ENCODE results near the gene MICB. TPM values are rescaled to one million over a fixed set of nuclear protein-coding genes. Genes with fewer than 3 reads are reported as not detected.

Gene MICB
- total RNA-seq, 2 donors from 2014 or later: 5.6 to 6.7 TPM

DNA sequence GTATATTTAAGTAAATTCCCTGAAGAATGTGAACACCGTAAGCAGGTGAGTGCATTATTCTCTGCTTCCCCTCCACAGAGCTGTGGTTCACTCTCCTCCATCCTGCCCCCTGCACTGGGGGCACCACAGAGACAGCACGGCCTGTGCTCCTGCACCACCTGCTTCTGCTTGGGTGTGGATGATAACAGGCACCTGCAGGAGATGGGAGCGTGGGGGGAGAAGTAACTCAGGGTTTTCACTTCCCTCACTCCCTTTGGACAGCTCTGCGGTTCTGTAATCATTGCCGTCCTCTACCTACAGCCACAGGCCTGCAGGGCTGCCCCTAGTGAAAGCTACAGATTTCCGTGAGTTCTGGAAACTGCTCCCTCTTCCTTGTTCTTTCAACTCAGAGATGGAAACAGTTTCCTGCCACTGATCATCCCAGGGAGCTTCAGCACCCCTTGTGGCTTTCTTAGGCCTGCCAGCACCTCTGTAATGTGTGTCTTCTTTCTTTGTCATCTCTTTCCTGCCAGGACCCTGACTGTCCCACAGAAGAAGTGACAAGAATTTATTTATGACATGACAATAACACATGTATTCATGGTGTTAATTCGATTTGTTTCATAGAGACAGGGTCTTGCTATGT lies 21.3 kb upstream of the MICB start:
- intact Hi-C loops (cut with DNase I): no loop called here
- Histone ChIP-seq H3K4me3 (no peak overlapping the region), H3K9ac (ENCODE audit: low read depth in 2 of 2, low read length in 2 of 2) (no peak overlapping the region), H3K4me1 (no peaks in the 10 kb centered on the region), H3K36me3 (no peaks in the 10 kb centered on the region), H3K27ac (no peak overlapping the region), H3K27me3 (no peaks in the 10 kb centered on the region), H3K9me3 (no peaks in the 10 kb centered on the region)
- TF ChIP-seq, protein P1, sequence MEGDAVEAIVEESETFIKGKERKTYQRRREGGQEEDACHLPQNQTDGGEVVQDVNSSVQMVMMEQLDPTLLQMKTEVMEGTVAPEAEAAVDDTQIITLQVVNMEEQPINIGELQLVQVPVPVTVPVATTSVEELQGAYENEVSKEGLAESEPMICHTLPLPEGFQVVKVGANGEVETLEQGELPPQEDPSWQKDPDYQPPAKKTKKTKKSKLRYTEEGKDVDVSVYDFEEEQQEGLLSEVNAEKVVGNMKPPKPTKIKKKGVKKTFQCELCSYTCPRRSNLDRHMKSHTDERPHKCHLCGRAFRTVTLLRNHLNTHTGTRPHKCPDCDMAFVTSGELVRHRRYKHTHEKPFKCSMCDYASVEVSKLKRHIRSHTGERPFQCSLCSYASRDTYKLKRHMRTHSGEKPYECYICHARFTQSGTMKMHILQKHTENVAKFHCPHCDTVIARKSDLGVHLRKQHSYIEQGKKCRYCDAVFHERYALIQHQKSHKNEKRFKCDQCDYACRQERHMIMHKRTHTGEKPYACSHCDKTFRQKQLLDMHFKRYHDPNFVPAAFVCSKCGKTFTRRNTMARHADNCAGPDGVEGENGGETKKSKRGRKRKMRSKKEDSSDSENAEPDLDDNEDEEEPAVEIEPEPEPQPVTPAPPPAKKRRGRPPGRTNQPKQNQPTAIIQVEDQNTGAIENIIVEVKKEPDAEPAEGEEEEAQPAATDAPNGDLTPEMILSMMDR (IDR thresholded peaks at IDR 0.05): no peak
- no peak for DNase-seq

DNA sequence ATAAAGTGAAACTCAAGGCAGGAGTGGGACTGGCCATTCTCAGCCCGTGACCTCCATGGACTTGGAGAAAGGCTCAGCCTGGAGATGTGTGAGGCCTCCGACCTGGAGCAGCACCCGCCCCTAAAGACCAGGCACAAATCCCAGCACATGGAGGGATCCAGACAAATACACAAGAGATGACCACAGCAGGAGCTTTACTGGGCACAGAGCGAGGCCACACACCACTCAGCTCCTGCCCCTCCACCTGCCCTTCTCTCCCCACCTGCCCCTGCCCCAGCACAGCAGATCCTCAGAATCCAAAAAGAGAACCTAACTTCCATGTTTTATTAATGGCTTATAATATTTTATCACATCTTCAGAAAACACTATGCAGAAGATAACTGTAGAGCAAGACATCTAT lies 20.4 kb upstream of the MICB start:
- TF ChIP-seq, protein P1 (IDR thresholded peaks at IDR 0.05): no peak
- Histone ChIP-seq H3K36me3 (no peaks in the 10 kb centered on the region), H3K27ac (no peak overlapping the region), H3K27me3 (no peaks in the 10 kb centered on the region), H3K4me3 (no peak overlapping the region), H3K9me3 (no peaks in the 10 kb centered on the region), H3K9ac (ENCODE audit: low read depth in 2 of 2, low read length in 2 of 2) (no peak overlapping the region), H3K4me1 (no peaks in the 10 kb centered on the region)
- DNase-seq: no peak
- intact Hi-C loops (cut with DNase I): no loop called here

DNA sequence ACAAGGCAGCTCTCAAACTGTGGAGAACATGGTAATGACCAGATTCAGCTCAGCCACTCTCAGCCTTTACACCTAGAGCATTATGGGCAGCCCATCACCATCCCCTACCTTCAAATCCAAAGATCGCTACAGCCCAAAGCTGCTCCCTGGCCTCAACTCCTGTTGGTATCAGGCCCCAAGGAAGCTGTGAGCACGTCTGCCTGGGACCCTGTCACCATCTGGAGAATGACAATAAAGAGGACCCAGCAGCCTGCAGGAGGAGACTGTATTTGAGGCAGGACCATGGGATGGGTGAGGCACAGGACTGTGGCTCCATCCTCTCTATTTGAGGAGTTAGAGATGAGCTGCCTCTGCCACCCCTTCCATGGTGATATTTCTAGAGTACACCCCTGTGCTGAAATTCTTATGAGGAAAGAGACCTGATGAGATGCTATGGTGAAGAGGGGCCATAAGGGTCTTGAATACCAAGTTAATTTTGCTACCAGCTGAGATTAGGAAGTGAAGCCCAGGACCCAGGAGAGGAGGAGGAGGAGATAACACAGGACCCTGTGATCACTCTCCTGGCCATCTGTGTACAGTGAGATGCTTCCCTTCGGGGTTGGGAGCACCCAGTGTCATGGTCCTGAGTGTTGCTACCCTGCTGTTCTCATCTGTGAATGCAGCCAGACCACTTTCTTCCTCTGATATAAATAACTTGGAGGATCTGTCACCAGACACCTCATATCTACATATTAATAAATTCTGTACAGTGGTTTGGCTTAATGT lies 19.6 kb upstream of the MICB start:
- no peak overlapping the region for H3K4me3 ChIP-seq
- TF ChIP-seq, protein P1 (IDR thresholded peaks at IDR 0.05): no peak
- H3K9ac ChIP-seq (ENCODE audit: low read depth in 2 of 2, low read length in 2 of 2): no peak overlapping the region
- intact Hi-C loops (cut with DNase I): no loop called here
- no peak overlapping the region for H3K27ac ChIP-seq
- DNase-seq: no peak
- no peaks in the 10 kb centered on the region for H3K36me3 ChIP-seq
- H3K9me3 ChIP-seq: no peaks in the 10 kb centered on the region
- no peaks in the 10 kb centered on the region for H3K27me3 ChIP-seq
- no peaks in the 10 kb centered on the region for H3K4me1 ChIP-seq

DNA sequence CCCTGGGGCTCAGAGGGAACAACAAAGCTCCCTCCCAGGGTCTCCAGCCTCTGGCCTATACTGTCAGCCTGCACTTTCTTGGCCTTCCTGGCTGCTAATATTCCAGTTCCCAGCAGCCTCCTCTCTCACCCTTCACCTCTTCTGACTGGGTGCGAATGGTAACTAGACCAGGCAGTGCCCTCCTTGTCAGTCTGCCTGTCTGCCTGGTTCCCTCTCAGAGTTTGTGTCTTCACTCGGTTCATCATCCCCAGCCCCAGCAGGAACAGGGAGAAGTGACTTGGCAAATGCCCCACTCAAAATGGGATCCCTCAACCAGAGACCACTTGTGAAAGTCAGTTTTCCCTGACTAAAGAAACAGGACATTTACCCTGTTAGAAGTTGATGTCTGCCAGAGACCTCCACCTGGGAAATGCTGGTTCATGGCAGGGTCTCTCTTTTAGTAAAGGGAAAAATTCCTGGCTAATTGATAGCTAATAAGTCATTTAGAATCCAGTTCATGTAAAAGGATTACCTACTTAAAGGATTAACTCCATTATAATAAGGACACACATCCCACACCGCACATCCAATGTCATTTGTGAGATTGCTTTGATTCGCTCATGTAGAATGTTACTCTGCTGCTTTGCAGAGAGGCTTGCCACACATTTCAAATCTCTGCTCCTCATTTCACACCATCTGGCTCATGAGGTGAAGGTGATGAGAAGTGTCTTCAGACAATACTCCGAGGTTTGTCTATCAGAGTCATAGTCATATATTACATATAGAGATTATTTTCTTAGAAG lies 18.6 kb upstream of the MICB start:
- intact Hi-C loops (cut with DNase I): no loop called here
- no peaks in the 10 kb centered on the region for H3K9me3 ChIP-seq
- H3K4me1 ChIP-seq: no peaks in the 10 kb centered on the region
- H3K36me3 ChIP-seq: no peaks in the 10 kb centered on the region
- TF ChIP-seq, protein P1 (IDR thresholded peaks at IDR 0.05): no peak
- no peak overlapping the region for H3K9ac ChIP-seq (ENCODE audit: low read depth in 2 of 2, low read length in 2 of 2)
- DNase-seq: no peak
- no peak overlapping the region for H3K27ac ChIP-seq
- no peaks in the 10 kb centered on the region for H3K27me3 ChIP-seq
- no peak overlapping the region for H3K4me3 ChIP-seq

DNA sequence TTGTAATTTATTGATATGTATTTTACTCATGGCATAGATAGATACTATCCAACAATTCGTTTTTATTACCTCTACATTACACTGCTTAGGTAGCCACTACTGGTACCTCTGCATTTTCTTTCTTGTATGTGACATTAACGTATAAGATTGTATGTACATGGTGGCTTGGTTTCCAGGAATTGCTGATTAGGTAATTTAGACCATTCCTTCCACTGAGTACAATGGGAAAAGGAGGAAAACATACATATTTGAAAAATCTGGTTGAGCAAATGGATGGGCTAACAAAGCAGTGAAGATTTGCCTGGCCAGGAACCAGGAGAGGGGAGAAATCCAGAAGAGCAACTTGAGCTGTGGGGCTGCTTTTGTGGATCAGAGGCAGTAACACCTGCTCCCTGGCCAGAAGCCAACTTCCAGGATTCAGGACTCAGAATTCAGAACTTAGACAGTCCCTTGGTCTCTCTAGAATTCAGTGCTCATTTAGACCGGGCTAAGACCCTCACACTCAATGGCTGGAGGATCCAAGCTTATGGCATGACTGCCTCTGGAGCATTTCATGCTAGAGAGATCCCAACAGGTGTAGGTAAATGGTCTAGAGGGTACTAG lies 17.9 kb upstream of the MICB start:
- DNase-seq: no peak
- Histone ChIP-seq H3K27me3 (no peaks in the 10 kb centered on the region), H3K4me1 (no peaks in the 10 kb centered on the region), H3K36me3 (no peaks in the 10 kb centered on the region), H3K27ac (no peak overlapping the region), H3K9me3 (no peaks in the 10 kb centered on the region), H3K4me3 (no peak overlapping the region), H3K9ac (ENCODE audit: low read depth in 2 of 2, low read length in 2 of 2) (no peak overlapping the region)
- TF ChIP-seq, protein P1 (IDR thresholded peaks at IDR 0.05): no peak
- intact Hi-C loops (cut with DNase I): no loop called here
